SW 1271 (cell line): ENCODE measurements around the gene CDC23.

Experiments used
- DNase-seq, 2 experiments: peaks; one replicate each; lab custom pipeline; 2025; lab: John Stamatoyannopoulos, UW

The CDC23 gene

DNA sequence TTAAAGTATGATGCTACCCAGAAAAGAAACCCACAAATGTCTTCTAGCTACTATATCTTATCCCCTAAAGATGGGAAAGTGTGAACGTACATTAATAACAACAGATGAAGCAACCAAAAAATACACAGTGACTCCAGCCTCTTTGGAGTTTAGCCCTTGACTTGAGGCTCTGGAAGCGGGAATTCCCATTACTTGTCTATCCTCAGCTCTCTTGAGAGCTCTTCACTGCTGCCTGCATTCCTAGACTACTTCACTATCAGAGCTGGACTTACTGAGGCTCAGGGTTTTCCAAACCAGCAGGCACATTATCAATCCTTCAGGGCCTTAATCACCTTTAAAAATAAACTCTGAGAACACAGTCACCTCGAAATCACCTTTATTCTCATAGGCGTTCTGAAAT lies 72.9 kb downstream of the CDC23 start:
- no peak for DNase-seq

DNA sequence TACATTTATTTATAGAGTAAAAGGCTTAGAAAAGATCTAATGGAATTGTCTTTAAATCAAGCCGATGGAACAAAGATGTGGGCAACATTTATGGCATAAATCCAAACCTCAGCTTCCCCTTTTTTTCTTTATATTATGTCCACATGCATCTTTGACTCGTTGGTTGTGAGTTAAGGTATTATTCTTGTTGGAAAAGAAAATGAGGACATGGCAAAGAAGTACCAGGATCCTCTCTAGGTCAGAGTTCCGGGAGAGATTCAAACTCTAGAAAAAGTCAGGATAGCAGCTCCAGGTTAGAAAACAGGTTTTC lies 73.4 kb downstream of the CDC23 start:
- no peak for DNase-seq

DNA sequence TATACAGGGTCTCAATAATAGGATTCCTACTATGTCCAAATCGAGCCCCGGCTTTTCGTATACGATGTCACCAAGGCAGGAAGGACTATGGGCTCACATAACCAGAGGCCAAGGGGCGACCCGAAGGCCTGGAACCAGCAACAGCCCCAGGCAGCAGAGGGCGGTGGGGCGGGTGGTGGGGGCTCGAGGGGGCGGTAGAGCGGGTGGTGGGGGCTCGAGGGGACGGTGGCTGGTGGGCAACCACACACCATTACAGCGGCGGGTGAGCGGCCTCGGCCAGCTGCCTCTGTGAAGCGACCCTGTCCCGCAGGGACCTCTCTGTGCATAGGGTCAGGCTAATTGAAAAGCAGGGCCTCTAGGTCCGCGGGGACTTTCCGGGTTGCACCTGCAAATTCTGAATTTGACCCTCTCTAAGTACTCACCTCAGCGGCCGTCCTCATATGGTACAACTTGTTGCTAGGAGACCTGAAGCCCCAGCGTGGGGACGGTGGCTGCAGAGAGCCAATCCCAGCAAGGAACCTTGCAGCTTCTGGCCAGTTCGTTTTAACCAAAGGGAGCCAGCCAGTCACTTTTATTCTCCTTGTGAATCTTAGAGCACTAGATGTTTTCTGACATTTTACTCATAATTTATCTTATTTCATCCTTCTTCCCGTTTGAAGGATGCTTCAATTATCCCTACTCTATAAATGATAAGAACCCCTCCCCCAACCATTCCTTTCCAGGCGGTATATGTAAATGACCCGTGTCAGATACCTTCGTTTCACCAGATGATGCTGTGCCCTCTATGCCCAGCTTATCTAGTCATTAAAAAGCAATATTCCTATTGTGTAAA lies 74.0 kb downstream of the CDC23 start, which contains the start of gene NME5:
Gene NME5 (minus strand): TSS at position 480 of the 832 bp plus-strand sequence. CDS start 648 bp downstream, outside the sequence.
- DNase-seq, result no peak
